Suppressor macrophage treated with lipopolysaccharide for 4 hours (primary cell): ENCODE results near the gene KIAA1755.

ENCODE experiments used
- DNase-seq: peaks from one replicate; pipeline ENCODE4 v3.0.0-alpha.2; 2020

KIAA1755 gene

GRCh38 chr20:38260378-38261053 lies at the start of gene KIAA1755:
KIAA1755 (minus strand) TSS chr20:38260735; CDS start chr20:38260500, 235 bp downstream.
- DNase-seq: no peak

GRCh38 chr20:38308447-38308846 lies 47.9 kb upstream of the KIAA1755 start:
- DNase-seq: no peak

GRCh38 chr20:38308047-38308438 lies 47.5 kb upstream of the KIAA1755 start:
- no peak for DNase-seq

GRCh38 chr20:38307371-38308046 lies 47.0 kb upstream of the KIAA1755 start:
- peak; percentile 76 for DNase-seq

- no peak for DNase-seq
These were observed 45.8 kb upstream of the KIAA1755 start for GRCh38 chr20:38306379-38306778.

GRCh38 chr20:38305541-38305940 lies 45.0 kb upstream of the KIAA1755 start:
- DNase-seq: no peak

GRCh38 chr20:38304845-38305447 lies 44.4 kb upstream of the KIAA1755 start:
- DNase-seq: peak; percentile 75

GRCh38 chr20:38303908-38304379 lies 43.4 kb upstream of the KIAA1755 start, which contains the start of gene BPI:
BPI (plus strand) TSS chr20:38304156; CDS start chr20:38304224, 68 bp downstream.
- peak; percentile 80 for DNase-seq

GRCh38 chr20:38302786-38303185 lies 42.3 kb upstream of the KIAA1755 start:
- DNase-seq: no peak

- peak; percentile 32 for DNase-seq
These were observed 40.8 kb upstream of the KIAA1755 start for GRCh38 chr20:38301309-38301708.

- no peak for DNase-seq
These were observed 39.9 kb upstream of the KIAA1755 start for GRCh38 chr20:38300438-38300837.

GRCh38 chr20:38299963-38300362 lies 39.4 kb upstream of the KIAA1755 start:
- DNase-seq: no peak

- DNase-seq: peak; percentile 88
These were observed 38.3 kb upstream of the KIAA1755 start for GRCh38 chr20:38298768-38299288.

- DNase-seq: no peak
These were observed 37.6 kb upstream of the KIAA1755 start for GRCh38 chr20:38297916-38298674.

- no peak for DNase-seq
These were observed 35.9 kb upstream of the KIAA1755 start for GRCh38 chr20:38296433-38296832.

GRCh38 chr20:38295811-38296210 lies 35.3 kb upstream of the KIAA1755 start:
- DNase-seq: no peak

GRCh38 chr20:38294076-38294591 lies 33.6 kb upstream of the KIAA1755 start:
- no peak for DNase-seq

- DNase-seq: no peak
These were observed 33.0 kb upstream of the KIAA1755 start for GRCh38 chr20:38293491-38294065.

GRCh38 chr20:38291966-38292365 lies 31.4 kb upstream of the KIAA1755 start:
- no peak for DNase-seq

GRCh38 chr20:38290829-38291814 lies 30.6 kb upstream of the KIAA1755 start:
- no peak for DNase-seq
